HCT116 (cell line): ENCODE measurements around the gene CORO2B.

Experiments
- CEBPB ChIP-seq: IDR thresholded peaks from 2 replicates; pipeline ENCODE4 v1.6.1; 2012; ENCODE audit warnings: low read depth
- EGR1 ChIP-seq: IDR thresholded peaks from 2 replicates; pipeline ENCODE4 v1.6.1; 2012; ENCODE audit warnings: low read depth
- EZH2phosphoT487 ChIP-seq: fragments of 200-600 bp; IDR thresholded peaks from 2 replicates; pipeline ENCODE4 v1.6.1; 2018; ENCODE audit warnings: antibody characterized with exemption, borderline replicate concordance
- POLR2A ChIP-seq: IDR thresholded peaks from 2 replicates; pipeline ENCODE4 v1.7.0; 2011; ENCODE audit warnings: borderline replicate concordance; ENCODE audit not compliant: insufficient read depth, insufficient read length; ENCODE audit errors: extremely low read depth
- SIN3A ChIP-seq: IDR thresholded peaks from 2 replicates; pipeline ENCODE4 v1.6.1; 2012; ENCODE audit warnings: low read depth
- TF ChIP-seq, protein P1 (sequence below), 3 experiments: fragments of 200-600 bp in 1 of 3; sonication (generic) in 1 of 3; IDR thresholded peaks in 2 of 3; conservative IDR thresholded peaks in 1 of 3; 2 replicates each; pipeline ENCODE4 v1.5.1; 2012 to 2017; ENCODE audit warnings: low read depth in 2 of 3, low read length in 2 of 3, antibody characterized with exemption in 1 of 3, borderline replicate concordance in 1 of 3, control low read depth in 1 of 3, mild to moderate bottlenecking in 1 of 3, mixed read lengths in 1 of 3, mixed run types in 1 of 3, moderate library complexity in 1 of 3; ENCODE audit not compliant: insufficient read depth in 1 of 3
- TF ChIP-seq, protein P2 (sequence below): IDR thresholded peaks from 2 replicates; pipeline ENCODE4 v1.6.1; 2012
- TF ChIP-seq, protein P3 (sequence below): IDR thresholded peaks from 2 replicates; pipeline ENCODE4 v1.6.1; 2011; ENCODE audit warnings: mild to moderate bottlenecking, low read length, moderate library complexity; ENCODE audit not compliant: insufficient replicate concordance; ENCODE audit errors: extremely low read depth

GRCh38 chr15:68668926-68669600 lies 90.3 kb downstream of the CORO2B start:
- TF ChIP-seq, protein P1, sequence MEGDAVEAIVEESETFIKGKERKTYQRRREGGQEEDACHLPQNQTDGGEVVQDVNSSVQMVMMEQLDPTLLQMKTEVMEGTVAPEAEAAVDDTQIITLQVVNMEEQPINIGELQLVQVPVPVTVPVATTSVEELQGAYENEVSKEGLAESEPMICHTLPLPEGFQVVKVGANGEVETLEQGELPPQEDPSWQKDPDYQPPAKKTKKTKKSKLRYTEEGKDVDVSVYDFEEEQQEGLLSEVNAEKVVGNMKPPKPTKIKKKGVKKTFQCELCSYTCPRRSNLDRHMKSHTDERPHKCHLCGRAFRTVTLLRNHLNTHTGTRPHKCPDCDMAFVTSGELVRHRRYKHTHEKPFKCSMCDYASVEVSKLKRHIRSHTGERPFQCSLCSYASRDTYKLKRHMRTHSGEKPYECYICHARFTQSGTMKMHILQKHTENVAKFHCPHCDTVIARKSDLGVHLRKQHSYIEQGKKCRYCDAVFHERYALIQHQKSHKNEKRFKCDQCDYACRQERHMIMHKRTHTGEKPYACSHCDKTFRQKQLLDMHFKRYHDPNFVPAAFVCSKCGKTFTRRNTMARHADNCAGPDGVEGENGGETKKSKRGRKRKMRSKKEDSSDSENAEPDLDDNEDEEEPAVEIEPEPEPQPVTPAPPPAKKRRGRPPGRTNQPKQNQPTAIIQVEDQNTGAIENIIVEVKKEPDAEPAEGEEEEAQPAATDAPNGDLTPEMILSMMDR (IDR thresholded peaks at IDR 0.05 in 2 of 3, conservative IDR thresholded peaks at IDR 0.05 in 1 of 3; ENCODE audit: borderline replicate concordance in 1 of 3, insufficient read depth in 1 of 3, low read depth in 2 of 3, low read length in 2 of 3), result no peak
- TF ChIP-seq CEBPB (no peak), POLR2A (no peak), SIN3A (no peak), EZH2phosphoT487 (no peak), EGR1 (no peak)
- TF ChIP-seq, protein P2, sequence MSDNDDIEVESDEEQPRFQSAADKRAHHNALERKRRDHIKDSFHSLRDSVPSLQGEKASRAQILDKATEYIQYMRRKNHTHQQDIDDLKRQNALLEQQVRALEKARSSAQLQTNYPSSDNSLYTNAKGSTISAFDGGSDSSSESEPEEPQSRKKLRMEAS, result no peak
- TF ChIP-seq, protein P3, sequence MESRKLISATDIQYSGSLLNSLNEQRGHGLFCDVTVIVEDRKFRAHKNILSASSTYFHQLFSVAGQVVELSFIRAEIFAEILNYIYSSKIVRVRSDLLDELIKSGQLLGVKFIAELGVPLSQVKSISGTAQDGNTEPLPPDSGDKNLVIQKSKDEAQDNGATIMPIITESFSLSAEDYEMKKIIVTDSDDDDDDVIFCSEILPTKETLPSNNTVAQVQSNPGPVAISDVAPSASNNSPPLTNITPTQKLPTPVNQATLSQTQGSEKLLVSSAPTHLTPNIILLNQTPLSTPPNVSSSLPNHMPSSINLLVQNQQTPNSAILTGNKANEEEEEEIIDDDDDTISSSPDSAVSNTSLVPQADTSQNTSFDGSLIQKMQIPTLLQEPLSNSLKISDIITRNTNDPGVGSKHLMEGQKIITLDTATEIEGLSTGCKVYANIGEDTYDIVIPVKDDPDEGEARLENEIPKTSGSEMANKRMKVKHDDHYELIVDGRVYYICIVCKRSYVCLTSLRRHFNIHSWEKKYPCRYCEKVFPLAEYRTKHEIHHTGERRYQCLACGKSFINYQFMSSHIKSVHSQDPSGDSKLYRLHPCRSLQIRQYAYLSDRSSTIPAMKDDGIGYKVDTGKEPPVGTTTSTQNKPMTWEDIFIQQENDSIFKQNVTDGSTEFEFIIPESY, result no peak
